AG09319 (cell line): ENCODE results near the gene TTC13.

Source experiments
- DNase-seq: peaks from one replicate; pipeline ENCODE4 v3.0.0-alpha.2; 2010; ENCODE audit warnings: low read depth; ENCODE audit errors: extremely low read depth
- TF ChIP-seq, protein P1 (sequence below): IDR thresholded peaks from 2 replicates; pipeline ENCODE4 v1.5.1; 2011; ENCODE audit warnings: low read depth, mild to moderate bottlenecking, inconsistent platforms, low read length, moderate library complexity

Gene TTC13

DNA sequence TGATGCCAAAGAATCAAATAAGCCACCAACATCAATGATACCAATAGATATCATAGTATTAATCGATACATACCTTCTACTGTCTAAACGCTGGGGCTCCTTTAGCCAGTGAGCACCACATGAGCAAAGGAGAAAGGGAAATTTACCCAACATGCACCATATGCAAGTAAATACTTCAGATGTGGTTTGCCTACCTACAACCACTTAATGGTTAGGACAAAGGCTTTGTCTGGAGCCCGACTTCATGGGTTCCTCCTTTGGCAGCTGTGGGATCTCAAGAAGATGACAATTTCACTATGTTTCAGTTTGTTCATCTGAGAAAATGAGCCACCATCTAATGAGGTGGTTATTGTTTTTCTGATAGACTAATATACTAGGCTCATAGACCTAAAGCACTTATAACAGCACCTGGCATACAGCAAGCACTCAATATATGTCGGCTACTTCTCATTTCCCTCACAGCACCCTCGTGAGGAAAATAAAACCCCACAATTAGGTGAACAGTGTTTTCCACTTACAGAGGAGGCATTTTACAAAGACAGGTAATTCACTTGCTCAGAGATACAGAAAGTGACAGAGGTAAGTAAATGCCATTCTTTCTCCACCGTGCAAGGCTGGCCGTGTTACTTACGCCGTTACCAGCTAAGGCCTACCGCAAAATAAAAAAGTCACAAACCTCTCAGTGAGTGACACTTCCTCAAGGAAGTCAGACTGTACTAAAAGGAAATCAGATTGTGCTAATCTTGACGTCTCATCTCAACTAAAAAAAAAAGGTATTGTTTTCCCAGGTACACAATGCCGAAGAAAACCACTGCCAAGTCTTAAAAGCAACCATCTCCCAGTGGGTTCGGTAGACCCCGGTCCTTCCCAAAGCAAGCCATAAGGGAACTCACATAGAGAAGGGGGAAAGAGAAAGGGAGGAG lies 1.6 kb downstream of the TTC13 start:
- no peak for DNase-seq
- TF ChIP-seq, protein P1, sequence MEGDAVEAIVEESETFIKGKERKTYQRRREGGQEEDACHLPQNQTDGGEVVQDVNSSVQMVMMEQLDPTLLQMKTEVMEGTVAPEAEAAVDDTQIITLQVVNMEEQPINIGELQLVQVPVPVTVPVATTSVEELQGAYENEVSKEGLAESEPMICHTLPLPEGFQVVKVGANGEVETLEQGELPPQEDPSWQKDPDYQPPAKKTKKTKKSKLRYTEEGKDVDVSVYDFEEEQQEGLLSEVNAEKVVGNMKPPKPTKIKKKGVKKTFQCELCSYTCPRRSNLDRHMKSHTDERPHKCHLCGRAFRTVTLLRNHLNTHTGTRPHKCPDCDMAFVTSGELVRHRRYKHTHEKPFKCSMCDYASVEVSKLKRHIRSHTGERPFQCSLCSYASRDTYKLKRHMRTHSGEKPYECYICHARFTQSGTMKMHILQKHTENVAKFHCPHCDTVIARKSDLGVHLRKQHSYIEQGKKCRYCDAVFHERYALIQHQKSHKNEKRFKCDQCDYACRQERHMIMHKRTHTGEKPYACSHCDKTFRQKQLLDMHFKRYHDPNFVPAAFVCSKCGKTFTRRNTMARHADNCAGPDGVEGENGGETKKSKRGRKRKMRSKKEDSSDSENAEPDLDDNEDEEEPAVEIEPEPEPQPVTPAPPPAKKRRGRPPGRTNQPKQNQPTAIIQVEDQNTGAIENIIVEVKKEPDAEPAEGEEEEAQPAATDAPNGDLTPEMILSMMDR = no peak

DNA sequence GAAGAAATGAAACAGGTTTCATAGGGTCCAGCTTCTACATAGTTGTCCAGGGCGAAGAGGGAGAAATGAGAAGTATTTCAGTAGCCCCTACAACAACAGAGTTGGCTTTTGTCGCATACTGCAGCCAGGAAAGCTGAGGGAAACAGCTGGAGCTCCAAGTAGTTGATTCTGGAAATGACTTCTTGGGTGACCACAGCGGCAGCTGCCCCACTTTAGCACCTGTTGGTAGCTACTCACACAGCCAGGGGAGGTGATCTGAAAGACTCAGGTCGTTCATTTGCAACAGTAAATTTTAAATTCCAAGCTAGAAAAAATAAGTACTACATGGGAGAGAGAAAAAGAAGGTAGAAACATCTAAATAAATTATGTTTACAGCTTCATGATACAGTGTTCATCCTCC lies 2.3 kb downstream of the TTC13 start:
- no peak for DNase-seq
- TF ChIP-seq, protein P1 = no peak

DNA sequence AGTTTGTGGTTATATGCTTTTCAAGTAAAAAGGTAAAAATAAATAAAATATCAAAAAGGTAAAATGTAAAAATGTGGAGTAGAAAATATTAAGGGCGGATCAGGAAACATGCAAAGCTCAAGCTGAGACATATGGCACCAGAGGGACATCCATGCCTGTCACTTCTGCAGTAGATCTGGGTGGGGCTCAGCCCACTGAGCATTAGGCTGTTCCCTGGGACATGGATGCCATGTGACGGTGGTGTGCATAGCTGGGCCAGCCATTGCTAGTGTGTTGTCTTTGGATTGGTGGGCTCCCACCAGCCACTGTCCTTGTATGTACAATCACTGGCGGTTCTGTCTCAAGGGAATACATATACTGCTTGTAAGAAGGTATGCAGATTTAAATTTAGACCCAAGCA lies 3.0 kb downstream of the TTC13 start:
- TF ChIP-seq, protein P1 = no peak
- no peak for DNase-seq

DNA sequence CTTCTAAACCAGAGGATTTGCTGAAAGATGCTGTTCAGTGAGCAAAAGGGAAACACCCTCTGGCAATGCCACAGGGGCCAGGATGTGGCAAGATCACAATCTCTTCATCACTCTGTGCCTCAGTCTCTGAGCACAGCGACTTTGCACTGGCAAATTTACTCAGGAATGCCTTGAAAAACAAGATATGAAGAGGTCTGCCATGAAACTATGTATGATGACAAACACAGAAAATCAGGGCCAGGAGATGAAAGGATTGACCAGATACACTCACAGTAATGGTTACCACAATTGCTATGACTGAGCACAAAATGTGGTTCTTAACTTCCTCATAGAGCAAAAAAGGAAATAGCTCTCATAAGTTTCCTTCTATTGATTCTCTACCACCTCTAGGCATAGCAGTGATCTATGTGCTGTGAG lies 5.8 kb downstream of the TTC13 start:
- no peak for DNase-seq
- TF ChIP-seq, protein P1 = no peak

DNA sequence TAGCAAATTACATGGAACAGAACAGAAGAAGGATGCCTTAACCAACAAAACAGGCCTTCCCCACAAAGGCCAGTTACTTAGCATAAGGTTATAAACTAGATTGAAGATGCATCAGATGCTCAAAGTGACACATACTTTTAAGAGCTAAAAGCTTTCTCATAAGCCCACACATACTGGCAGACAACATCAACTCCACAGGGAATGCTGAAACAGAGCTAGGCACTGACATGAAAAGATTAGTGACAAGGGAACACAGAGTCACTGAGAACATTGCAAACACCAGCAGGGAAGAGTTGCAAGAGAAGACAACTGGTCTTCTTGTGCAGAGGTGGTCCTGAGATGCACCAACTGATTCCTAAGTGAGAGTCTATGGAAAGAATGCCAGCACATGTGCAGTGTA lies 6.9 kb downstream of the TTC13 start:
- TF ChIP-seq, protein P1 = no peak
- DNase-seq = no peak

DNA sequence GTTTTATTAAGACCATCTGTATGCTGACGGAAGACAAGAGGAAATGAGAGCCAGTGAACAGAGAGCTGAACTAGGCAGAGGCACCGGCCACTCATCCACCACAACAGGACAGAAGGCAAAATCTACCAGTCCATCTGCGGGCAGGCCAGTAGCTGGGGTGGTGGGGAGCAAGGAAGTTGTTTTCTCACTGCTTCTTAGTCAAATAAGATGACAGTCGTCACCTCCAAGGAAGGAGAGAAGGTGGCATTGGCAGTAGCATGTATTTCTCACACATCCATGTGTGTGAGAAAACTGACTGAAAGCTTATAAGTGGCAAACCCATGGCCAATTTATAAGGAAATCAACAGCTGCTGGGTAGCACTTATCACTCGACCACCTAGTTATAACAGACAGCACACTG lies 8.2 kb downstream of the TTC13 start:
- DNase-seq = no peak
- TF ChIP-seq, protein P1 = no peak

DNA sequence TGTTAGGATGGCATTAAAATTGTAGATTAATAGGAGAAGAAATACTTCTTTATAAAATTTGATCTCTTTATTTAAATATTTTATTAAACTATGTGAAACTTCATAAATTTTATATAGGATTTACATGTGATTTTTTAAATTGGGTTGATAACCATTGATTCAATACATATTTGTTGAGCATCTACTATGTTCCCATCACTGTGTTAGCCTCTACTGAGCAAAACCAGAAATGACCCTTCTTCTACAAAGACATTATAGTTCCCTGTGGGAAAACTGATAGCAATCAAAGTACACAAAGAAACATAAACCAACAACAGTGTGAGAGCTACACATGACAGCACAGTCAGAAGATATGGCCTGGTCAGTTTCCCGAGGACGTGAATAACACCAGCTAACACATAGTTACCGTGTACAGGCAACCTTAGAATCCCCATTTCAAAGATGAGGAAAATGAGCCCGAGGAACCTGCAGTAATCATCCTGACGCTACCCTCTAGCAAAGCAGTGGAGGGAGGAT lies 12.2 kb downstream of the TTC13 start:
- TF ChIP-seq, protein P1 = no peak
- DNase-seq = no peak
